K562 (cell line): ENCODE data around the gene HLCS. TPM values are rescaled to one million over a fixed set of nuclear protein-coding genes. Genes with fewer than 3 reads are reported as not detected.

Experiments
- ARID1B ChIP-seq: fragments of 450-650 bp; IDR thresholded peaks from 2 replicates; pipeline ENCODE4 v1.6.1; 2016; ENCODE audit warnings: antibody characterized with exemption, mild to moderate bottlenecking, inconsistent platforms
- ARNT ChIP-seq, 2 experiments: fragments of 450-650 bp; IDR thresholded peaks; 2 replicates each; pipeline ENCODE4 v1.6.1; 2016; ENCODE audit warnings: mild to moderate bottlenecking in 1 of 2
- CBFA2T2 ChIP-seq: fragments of 450-650 bp; conservative IDR thresholded peaks from 2 replicates; pipeline ENCODE4 v1.6.1; 2017; ENCODE audit warnings: mild to moderate bottlenecking
- CEBPB ChIP-seq: fragments of 450-650 bp; IDR thresholded peaks from 2 replicates; pipeline ENCODE4 v1.6.1; 2016; ENCODE audit warnings: missing genetic modification characterization, missing compliant biosample characterization
- CEBPG ChIP-seq, 3 experiments: fragments of 200-800 bp in 1 of 3; sonication (Bioruptor generic) in 1 of 3; sonication (generic) in 1 of 3; formaldehyde crosslinking in 1 of 3; IDR thresholded peaks in 2 of 3; conservative IDR thresholded peaks in 1 of 3; 2 replicates each; pipeline versions ENCODE4 v1.6.1 to v1.8.0; 2016 to 2022; ENCODE audit warnings: missing compliant biosample characterization in 2 of 3, missing genetic modification characterization in 2 of 3, mild to moderate bottlenecking in 1 of 3, missing genetic modification reagents in 1 of 3
- CTBP1 ChIP-seq: fragments of 450-650 bp; IDR thresholded peaks from 2 replicates; pipeline ENCODE4 v1.6.1; 2016; ENCODE audit warnings: borderline replicate concordance
- FOSL1 ChIP-seq: fragments of 200-800 bp; sonication (Bioruptor generic); conservative IDR thresholded peaks from 2 replicates; pipeline ENCODE4 v1.6.1; 2016; ENCODE audit warnings: missing genetic modification characterization, missing compliant biosample characterization
- GABPB2 ChIP-seq: fragments of 250-450 bp; sonication (Bioruptor Pico); conservative IDR thresholded peaks from 2 replicates; pipeline ENCODE4 v1.5.1; 2021; ENCODE audit warnings: mild to moderate bottlenecking
- GATA2 ChIP-seq: sonication (generic); formaldehyde crosslinking; IDR thresholded peaks from 2 replicates; pipeline ENCODE4 v1.4.0; 2020; ENCODE audit warnings: mild to moderate bottlenecking, missing genetic modification reagents
- HMBOX1 ChIP-seq: sonication (generic); IDR thresholded peaks from 2 replicates; pipeline ENCODE4 v1.6.1; 2016
- MEIS2 ChIP-seq: fragments of 450-650 bp; IDR thresholded peaks from 2 replicates; pipeline ENCODE4 v1.6.1; 2014; ENCODE audit warnings: mild to moderate bottlenecking; ENCODE audit not compliant: partially characterized antibody
- MTA2 ChIP-seq: fragments of 450-650 bp; IDR thresholded peaks from 2 replicates; pipeline ENCODE4 v1.6.1; 2016; ENCODE audit warnings: low read depth
- NBN ChIP-seq: fragments of 450-650 bp; IDR thresholded peaks from 2 replicates; pipeline ENCODE4 v1.6.1; 2016; ENCODE audit warnings: low read depth, mild to moderate bottlenecking
- NCOR1 ChIP-seq: fragments of 450-650 bp; IDR thresholded peaks from 2 replicates; pipeline ENCODE4 v1.6.1; 2016; ENCODE audit warnings: mild to moderate bottlenecking, moderate library complexity
- NFE2L1 ChIP-seq: fragments of 450-650 bp; IDR thresholded peaks from 2 replicates; pipeline ENCODE4 v1.6.1; 2016; ENCODE audit warnings: missing genetic modification characterization, low read depth, mild to moderate bottlenecking, missing compliant biosample characterization, moderate library complexity, borderline replicate concordance
- NRF1 ChIP-seq, 2 experiments: fragments of 450-650 bp; IDR thresholded peaks in 1 of 2; conservative IDR thresholded peaks in 1 of 2; 2 replicates each; pipeline ENCODE4 v1.6.1; 2014; ENCODE audit warnings: mild to moderate bottlenecking in 2 of 2
- NUFIP1 ChIP-seq: fragments of 450-650 bp; IDR thresholded peaks from 2 replicates; pipeline ENCODE4 v1.6.1; 2018; ENCODE audit not compliant: partially characterized antibody
- PML ChIP-seq: IDR thresholded peaks from 2 replicates; pipeline ENCODE4 v1.6.1; 2012; ENCODE audit warnings: low read length, inconsistent platforms
- POLR2AphosphoS2 ChIP-seq: IDR thresholded peaks from 2 replicates; pipeline ENCODE4 v1.6.1; 2012; ENCODE audit warnings: low read length, improper control_type of control experiment
- POLR2AphosphoS5 ChIP-seq: IDR thresholded peaks from 2 replicates; pipeline ENCODE4 v1.6.1; 2011; ENCODE audit warnings: mild to moderate bottlenecking, low read depth, low read length, moderate library complexity; ENCODE audit not compliant: control insufficient read depth, insufficient read depth
- PREB ChIP-seq: sonication (generic); formaldehyde crosslinking; IDR thresholded peaks from 2 replicates; pipeline ENCODE4 v1.8.1; 2023; ENCODE audit warnings: mild to moderate bottlenecking, missing genetic modification reagents
- RFX1 ChIP-seq: fragments of 450-650 bp; IDR thresholded peaks from 2 replicates; pipeline ENCODE4 v1.6.1; 2016; ENCODE audit warnings: mild to moderate bottlenecking, moderate library complexity
- SMARCA4 ChIP-seq: fragments of 450-650 bp; IDR thresholded peaks from 2 replicates; pipeline ENCODE4 v1.6.1; 2016
- TAL1 ChIP-seq: fragments of 450-650 bp; IDR thresholded peaks from 2 replicates; pipeline ENCODE4 v1.6.1; 2016; ENCODE audit warnings: mild to moderate bottlenecking
- YBX1 ChIP-seq: fragments of 450-650 bp; IDR thresholded peaks from 2 replicates; pipeline ENCODE4 v1.7.1; 2016; ENCODE audit warnings: mild to moderate bottlenecking
- ZEB2 ChIP-seq: fragments of 450-650 bp; IDR thresholded peaks from 2 replicates; pipeline ENCODE4 v1.6.1; 2016
- ZNF512 ChIP-seq: IDR thresholded peaks from 2 replicates; pipeline ENCODE4 v1.6.1; 2016; ENCODE audit warnings: missing genetic modification characterization, missing compliant biosample characterization
- ZNF766 ChIP-seq: fragments of 200-800 bp; sonication (Bioruptor generic); conservative IDR thresholded peaks from 2 replicates; pipeline ENCODE4 v1.6.1; 2016; ENCODE audit warnings: missing genetic modification characterization, missing compliant biosample characterization
- polyA plus RNA-seq, 8 experiments: library from polyadenylated mRNA; depleted of rRNA in 4 of 8; stranded (reverse) in 5 of 8; unstranded in 3 of 8; fragments of >200 nt; fragmentation: Nextera tagmentation in 2 of 8; fragmentation: Illumina TruSeq in 1 of 8; extraction: Ambion mirVana in 2 of 8; extraction: Trizol in 1 of 8; gene quantifications; 2 replicates each; pipeline versions ENCODE4 v1.2.1 to v1.2.3, GENCODE V29; 2011 to 2014; ENCODE audit warnings: inconsistent platforms in 1 of 8, missing spikeins in 1 of 8
- total RNA-seq, 7 experiments: library from RNA; depleted of rRNA in 6 of 7; stranded (reverse); fragments of >200 nt in 6 of 7; fragmentation: Illumina TruSeq in 2 of 7; extraction: Trizol in 2 of 7; gene quantifications; 2 replicates each; pipeline versions ENCODE4 v1.2.1 to v1.2.3, GENCODE V29; 2011 to 2021; ENCODE audit warnings: low replicate concordance in 1 of 7

The HLCS gene
- total and polyA plus RNA-seq, 9 of the 15 experiments (the other 6 are each of a cell fraction or from before 2014, with no cell fraction given) = 3.0 to 21.5 (median 17.1) TPM

GRCh38 chr21:36945496-36946138 is 20.9 kb downstream of the HLCS start (continued):
- TF ChIP-seq PREB (no peak), ZNF512 (no peak), FOSL1 (tag) (0 out of 2 replicates have a peak, but pooled peaks have one; percentile 17), ARNT (IDR thresholded peaks at IDR 0.05) (0 out of 4 replicates have a peak, but pooled peaks of 1 of the 2 experiments have one; percentile 26), HMBOX1 (peak; percentile 75), NFE2L1 (tag) (no peak), CEBPG (CRISPR knock-in tag; IDR thresholded peaks at IDR 0.05) (peak; percentile 72; the same call in 1 of the 2 replicates), CEBPG (tag; conservative IDR thresholded peaks at IDR 0.05 in 1 of 2, IDR thresholded peaks at IDR 0.05 in 1 of 2) (peak; percentile 92 to 96), NRF1 (conservative IDR thresholded peaks at IDR 0.05 in 1 of 2, IDR thresholded peaks at IDR 0.05 in 1 of 2) (peak; percentile 14 to 31; a peak in 1 of 4 replicates), GABPB2 (no peak), CTBP1 (peak; percentile 62; the same call in 1 of the 2 replicates), NUFIP1 (no peak), ZNF766 (peak; percentile 62; the same call in 1 of the 2 replicates), CBFA2T2 (0 out of 2 replicates have a peak, but pooled peaks have one; percentile 30), TAL1 (peak; percentile 66), PML (0 out of 2 replicates have a peak, but pooled peaks have one; percentile 41), CEBPB (tag) (peak; percentile 98), MEIS2 (peak; percentile 58), RFX1 (peak; percentile 48; the same call in 1 of the 2 replicates), NBN (0 out of 2 replicates have a peak, but pooled peaks have one; percentile 41), MTA2 (peak; percentile 18; the same call in 1 of the 2 replicates), GATA2 (CRISPR knock-in tag) (peak; percentile 31; the same call in 1 of the 2 replicates), POLR2AphosphoS2 (no peak), NCOR1 (peak; percentile 23; the same call in 1 of the 2 replicates), YBX1 (no peak), ZEB2 (peak; percentile 88), POLR2AphosphoS5 (0 out of 2 replicates have a peak, but pooled peaks have one; percentile 33), ARID1B (peak; percentile 80), SMARCA4 (peak; percentile 67; the same call in 1 of the 2 replicates)
